H1 (cell line): ENCODE measurements around the gene IRF5. TPM values are rescaled to one million over a fixed set of nuclear protein-coding genes. Genes with fewer than 3 reads are reported as not detected.

Experiments
- FOSL1 ChIP-seq: IDR thresholded peaks from 2 replicates; pipeline ENCODE4 v1.6.1; 2011; ENCODE audit warnings: mild to moderate bottlenecking, low read depth, low read length, moderate library complexity; ENCODE audit not compliant: insufficient read depth
- polyA plus RNA-seq, 7 experiments: library from polyadenylated mRNA; depleted of rRNA in 3 of 7; stranded (reverse) in 5 of 7; unstranded in 2 of 7; fragments of >200 nt in 5 of 7; fragments of 200-250 nt in 2 of 7; gene quantifications; 1 replicate in 5 of 7; 2 replicates in 1 of 7; 4 replicates in 1 of 7; pipeline versions ENCODE4 v1.2.1 to v1.2.3, GENCODE V29; 2011 to 2013; ENCODE audit warnings: missing spikeins in 2 of 7, mixed read lengths in 2 of 7
- total RNA-seq: library from RNA; stranded (reverse); fragmentation: NEBNext Ultra II Directional; extraction: Animal tissue kit (Norgen Biotek cat#: 25700); gene quantifications from 2 replicates; pipeline ENCODE4 v1.2.1, GENCODE V29; 2021
- TF ChIP-seq, protein P1 (sequence below): IDR thresholded peaks from 2 replicates; pipeline ENCODE4 v1.6.1; 2012; ENCODE audit warnings: inconsistent platforms
- TF ChIP-seq, protein P2 (sequence below): IDR thresholded peaks from 2 replicates; pipeline ENCODE4 v1.6.1; 2012; ENCODE audit warnings: low read length, inconsistent platforms

Gene IRF5
- total and polyA plus RNA-seq, 2 of the 8 experiments (the other 6 are each of a cell fraction or from before 2014, with no cell fraction given), result 0.28 to 1.1 TPM

DNA sequence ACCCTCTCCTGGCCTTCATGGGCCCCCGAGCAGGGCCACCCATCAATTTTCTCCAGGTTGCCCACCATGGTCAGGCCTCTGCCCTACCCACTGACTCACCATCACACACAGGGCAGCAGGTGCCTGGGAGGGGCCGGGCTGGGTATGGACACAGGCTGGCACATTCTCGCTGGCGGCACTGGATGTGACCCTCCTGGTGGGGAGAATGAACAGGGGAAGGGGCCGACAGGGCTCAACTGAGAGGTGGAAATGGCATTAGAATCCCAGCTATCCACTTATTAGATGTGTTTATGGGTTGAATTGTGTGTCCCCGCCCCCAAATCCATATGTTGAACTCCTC, 43.7 kb upstream of the IRF5 start (continued):
- TF ChIP-seq, protein P1, sequence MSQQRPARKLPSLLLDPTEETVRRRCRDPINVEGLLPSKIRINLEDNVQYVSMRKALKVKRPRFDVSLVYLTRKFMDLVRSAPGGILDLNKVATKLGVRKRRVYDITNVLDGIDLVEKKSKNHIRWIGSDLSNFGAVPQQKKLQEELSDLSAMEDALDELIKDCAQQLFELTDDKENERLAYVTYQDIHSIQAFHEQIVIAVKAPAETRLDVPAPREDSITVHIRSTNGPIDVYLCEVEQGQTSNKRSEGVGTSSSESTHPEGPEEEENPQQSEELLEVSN, result no peak
- no peak for TF ChIP-seq FOSL1
- TF ChIP-seq, protein P2, sequence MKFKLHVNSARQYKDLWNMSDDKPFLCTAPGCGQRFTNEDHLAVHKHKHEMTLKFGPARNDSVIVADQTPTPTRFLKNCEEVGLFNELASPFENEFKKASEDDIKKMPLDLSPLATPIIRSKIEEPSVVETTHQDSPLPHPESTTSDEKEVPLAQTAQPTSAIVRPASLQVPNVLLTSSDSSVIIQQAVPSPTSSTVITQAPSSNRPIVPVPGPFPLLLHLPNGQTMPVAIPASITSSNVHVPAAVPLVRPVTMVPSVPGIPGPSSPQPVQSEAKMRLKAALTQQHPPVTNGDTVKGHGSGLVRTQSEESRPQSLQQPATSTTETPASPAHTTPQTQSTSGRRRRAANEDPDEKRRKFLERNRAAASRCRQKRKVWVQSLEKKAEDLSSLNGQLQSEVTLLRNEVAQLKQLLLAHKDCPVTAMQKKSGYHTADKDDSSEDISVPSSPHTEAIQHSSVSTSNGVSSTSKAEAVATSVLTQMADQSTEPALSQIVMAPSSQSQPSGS, result no peak
